Epithelial cell of proximal tubule (primary cell): Measurements from ENCODE around the gene RFXANK. TPM values are rescaled to one million over a fixed set of nuclear protein-coding genes. Genes with fewer than 3 reads are reported as not detected.

ENCODE experiments used
- DNase-seq: peaks from one replicate; pipeline ENCODE4 v3.0.0-alpha.2; 2011; ENCODE audit warnings: low read depth
- H3K4me3 ChIP-seq: 2 replicates; pipeline ENCODE4 v1.5.1; 2011; ENCODE audit warnings: low read depth, mild to moderate bottlenecking, low read length
- CTCF ChIP-seq: conservative IDR thresholded peaks from 2 replicates; pipeline ENCODE4 v1.5.1; 2012; ENCODE audit warnings: low read depth, mild to moderate bottlenecking, low read length
- total RNA-seq: library from RNA; depleted of rRNA; stranded (reverse); fragments of >200 nt; gene quantifications from 2 replicates; pipeline ENCODE4 v1.2.3, GENCODE V29; 2015

Gene RFXANK
- total RNA-seq, 1 donor from 2014 or later = 95.8 TPM

GRCh38 chr19:19201697-19202630, 9.9 kb downstream of the RFXANK start:
- TF ChIP-seq CTCF = no peak
- no peak for DNase-seq
- H3K4me3 ChIP-seq = peak overlapping the region; percentile 93

- no peak for TF ChIP-seq CTCF
- DNase-seq = no peak
- H3K4me3 ChIP-seq = peak overlapping the region; percentile 93
These were observed 10.6 kb downstream of the RFXANK start for GRCh38 chr19:19202707-19203011.

GRCh38 chr19:19203012-19203856, 11.2 kb downstream of the RFXANK start, which contains the start of gene NR2C2AP:
Gene NR2C2AP, minus strand, starts transcription at chr19:19203414. Its CDS starts 354 bp downstream, at chr19:19203060.
- H3K4me3 ChIP-seq = peak within 1 kb of the TSS; percentile 93
- DNase-seq = peak; percentile 38
- TF ChIP-seq CTCF = no peak

GRCh38 chr19:19204181-19204580, 12.1 kb downstream of the RFXANK start:
- no peak for DNase-seq
- no peak for TF ChIP-seq CTCF
- H3K4me3 ChIP-seq = no peak overlapping the region

- TF ChIP-seq CTCF = no peak
- H3K4me3 ChIP-seq = no peak overlapping the region
- no peak for DNase-seq
These were observed 13.7 kb downstream of the RFXANK start for GRCh38 chr19:19205416-19206410.

- TF ChIP-seq CTCF = no peak
- no peak for DNase-seq
- H3K4me3 ChIP-seq = no peak overlapping the region
These were observed 14.9 kb downstream of the RFXANK start for GRCh38 chr19:19206938-19207337.
